ENCODE results near the gene SLIT3. TPM values are rescaled to one million over a fixed set of nuclear protein-coding genes. Genes with fewer than 3 reads are reported as not detected.

The SLIT3 gene
- total RNA-seq, 1 donor from 2014 or later, result 0.75 TPM

- DNase-seq (ENCODE audit: low spot score) (no peak), ATAC-seq (no peak)
Observed at GRCh38 chr5:169088028-169088725, 212.8 kb downstream of the SLIT3 start.

DNA sequence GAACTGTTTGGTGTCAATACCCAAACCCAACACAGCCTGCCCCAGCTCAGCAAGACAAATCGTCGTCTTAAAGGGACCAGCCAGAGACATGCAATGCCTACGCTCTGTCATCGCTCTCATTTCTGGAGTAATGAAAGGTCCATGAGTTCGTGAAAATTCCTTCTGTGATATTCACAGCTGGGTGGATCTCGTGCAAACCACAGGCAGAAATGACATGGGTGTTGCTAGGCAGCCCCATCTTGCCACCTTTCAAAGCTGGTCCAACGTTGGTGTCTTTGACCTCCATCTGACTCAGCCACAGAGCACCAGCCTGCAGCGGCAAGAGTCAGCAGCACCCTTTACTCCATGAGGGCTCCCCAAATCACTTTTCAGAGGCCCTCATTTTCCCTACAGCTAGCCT, 215.3 kb downstream of the SLIT3 start:
- no peak for ATAC-seq

GRCh38 chr5:169085212-169085611, 215.7 kb downstream of the SLIT3 start:
- DNase-seq (ENCODE audit: low spot score), result no peak
- no peak for ATAC-seq

More for the DNA sequence above, 215.3 kb downstream of the SLIT3 start:
- no peak for DNase-seq (ENCODE audit: low spot score)

GRCh38 chr5:169084775-169085174, 216.2 kb downstream of the SLIT3 start:
- DNase-seq (ENCODE audit: low spot score) (no peak), ATAC-seq (no peak)

- no peak for ATAC-seq
Observed at GRCh38 chr5:169083394-169084018, 217.4 kb downstream of the SLIT3 start.

GRCh38 chr5:169081000-169081724, 219.8 kb downstream of the SLIT3 start:
- ATAC-seq, result no peak
- no peak for DNase-seq (ENCODE audit: low spot score)

More at GRCh38 chr5:169083394-169084018, 217.4 kb downstream of the SLIT3 start:
- DNase-seq (ENCODE audit: low spot score), result no peak

- DNase-seq (ENCODE audit: low spot score) (no peak), ATAC-seq (no peak)
Observed at GRCh38 chr5:169080448-169080911, 220.5 kb downstream of the SLIT3 start.

GRCh38 chr5:169079697-169080096, 221.2 kb downstream of the SLIT3 start:
- ATAC-seq (no peak), DNase-seq (ENCODE audit: low spot score) (no peak)

- ATAC-seq (no peak), DNase-seq (ENCODE audit: low spot score) (no peak)
Observed at GRCh38 chr5:169074839-169075238, 226.1 kb downstream of the SLIT3 start.

DNA sequence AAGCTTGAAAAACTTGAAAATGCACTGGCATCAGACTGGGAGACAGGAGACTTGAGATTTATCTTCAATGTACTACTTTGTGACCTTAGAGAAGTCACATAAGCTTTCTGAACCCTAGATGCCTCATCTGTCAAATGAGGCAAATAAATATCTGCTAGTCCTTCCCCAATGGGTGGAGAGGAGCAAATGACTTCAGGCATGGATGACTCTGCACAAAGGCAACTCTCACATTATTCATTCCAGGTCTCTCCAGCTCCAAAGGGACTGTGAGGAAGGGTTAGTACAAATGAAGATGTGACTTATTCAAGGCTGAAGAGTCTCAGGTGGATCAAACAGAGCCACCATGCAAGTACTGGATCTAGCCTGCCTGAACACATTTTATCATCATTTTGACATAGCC, 228.7 kb downstream of the SLIT3 start:
- ATAC-seq (no peak), DNase-seq (ENCODE audit: low spot score) (no peak)

- ATAC-seq, result no peak
- no peak for DNase-seq (ENCODE audit: low spot score)
Observed at GRCh38 chr5:169070413-169070812, 230.5 kb downstream of the SLIT3 start.

GRCh38 chr5:169067751-169068173, 233.2 kb downstream of the SLIT3 start:
- DNase-seq (ENCODE audit: low spot score) (no peak), ATAC-seq (no peak)

GRCh38 chr5:169065400-169065799, 235.5 kb downstream of the SLIT3 start:
- DNase-seq (ENCODE audit: low spot score) (no peak), ATAC-seq (no peak)

DNA sequence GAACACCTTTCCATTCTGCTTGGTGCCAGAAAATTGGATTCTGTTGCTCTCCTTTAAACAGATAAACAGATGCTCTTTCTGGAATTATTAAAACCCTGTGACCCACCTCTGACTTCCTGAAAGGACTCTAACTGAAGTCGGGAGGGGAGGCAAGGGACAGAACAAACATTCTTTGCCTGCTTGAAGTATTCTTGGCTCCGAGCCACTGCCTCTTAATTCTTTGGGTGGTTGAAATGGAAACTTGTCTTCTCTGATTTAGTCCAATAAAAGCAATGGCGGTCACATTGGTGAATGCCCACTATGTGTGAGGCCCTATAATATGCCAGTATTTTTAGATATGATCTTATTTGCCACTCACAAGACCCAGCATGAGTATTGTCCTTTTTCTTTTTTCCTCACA, 236.8 kb downstream of the SLIT3 start:
- DNase-seq (ENCODE audit: low spot score), result no peak
- ATAC-seq, result no peak

GRCh38 chr5:169063316-169063953, 237.5 kb downstream of the SLIT3 start:
- ATAC-seq (no peak), DNase-seq (ENCODE audit: low spot score) (no peak)

DNA sequence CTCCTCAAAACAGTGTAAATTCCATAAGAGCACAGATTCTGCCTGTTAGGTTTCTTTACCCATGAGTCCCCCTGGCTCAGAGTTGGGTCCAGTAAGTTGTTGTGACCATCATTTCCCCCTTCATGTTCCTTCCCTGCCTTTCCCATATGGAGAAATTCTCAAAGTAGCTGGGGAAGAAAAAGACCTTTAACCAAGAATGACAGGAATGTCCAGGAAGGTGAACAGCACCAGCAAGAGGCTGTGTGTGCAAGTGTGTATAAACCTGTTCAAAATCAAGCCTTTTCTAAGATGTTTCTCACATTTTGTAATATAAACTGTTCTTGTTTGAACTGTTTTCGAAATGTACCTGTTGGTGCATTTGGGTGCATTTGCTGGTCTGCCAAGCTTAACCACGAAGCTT, 238.2 kb downstream of the SLIT3 start:
- DNase-seq (ENCODE audit: low spot score) (no peak), ATAC-seq (no peak)

GRCh38 chr5:169054506-169054905, 246.4 kb downstream of the SLIT3 start:
- ATAC-seq (no peak), DNase-seq (ENCODE audit: low spot score) (no peak)

DNA sequence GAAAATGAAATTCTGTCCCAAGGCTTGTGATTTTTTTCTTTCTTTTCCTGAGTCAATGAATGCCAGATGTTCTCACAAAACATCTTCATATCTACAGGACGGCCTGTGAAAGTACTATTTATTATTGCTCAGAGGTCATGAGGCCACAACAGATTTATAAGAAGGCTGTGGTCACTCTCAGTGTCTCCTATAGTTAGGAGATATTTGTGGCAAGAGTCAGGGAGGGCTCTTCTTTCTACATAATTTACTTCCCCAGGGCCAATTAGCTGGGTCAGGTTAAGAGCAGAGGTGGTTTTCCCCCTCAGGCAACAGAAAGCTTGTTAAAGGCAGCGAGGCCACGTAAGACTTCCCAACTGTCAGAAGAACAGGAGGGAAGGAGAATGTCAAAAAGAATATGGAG, 248.7 kb downstream of the SLIT3 start:
- DNase-seq (ENCODE audit: low spot score) (no peak), ATAC-seq (no peak)

GRCh38 chr5:169051351-169051750, 249.6 kb downstream of the SLIT3 start:
- no peak for ATAC-seq
- no peak for DNase-seq (ENCODE audit: low spot score)

GRCh38 chr5:169050636-169051035, 250.3 kb downstream of the SLIT3 start:
- no peak for ATAC-seq
- no peak for DNase-seq (ENCODE audit: low spot score)

DNA sequence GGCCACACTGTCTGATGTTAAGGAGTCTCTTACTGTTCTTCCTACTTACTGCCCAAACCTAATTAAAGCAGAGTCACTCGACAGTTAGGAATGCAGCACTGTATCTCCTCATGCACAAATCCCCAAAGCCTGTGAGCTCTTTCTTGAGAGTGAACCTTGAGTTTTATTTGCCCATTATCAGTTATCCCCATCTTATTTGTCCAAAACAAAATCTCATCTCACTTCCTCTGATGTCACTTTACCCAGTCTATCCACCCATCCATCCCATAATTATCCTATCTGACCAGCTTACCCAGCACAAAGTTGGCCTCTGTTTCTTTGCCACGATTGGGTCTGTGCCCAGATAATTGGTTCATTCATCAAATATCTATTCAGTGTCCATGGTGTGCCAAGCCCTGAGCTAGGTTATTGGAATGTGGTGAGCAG, 250.8 kb downstream of the SLIT3 start:
- no peak for DNase-seq (ENCODE audit: low spot score)
- no peak for ATAC-seq

Data from left lobe of liver (tissue), 2 donors.